ENCODE measurements around the gene MAP3K9.

- TF ChIP-seq CTCF (IDR thresholded peaks at IDR 0.05) (no peak), POLR2A (IDR thresholded peaks at IDR 0.05) (no peak)
These were observed 109.7 kb downstream of the MAP3K9 start for GRCh38 chr14:70699646-70700045.
